Upper lobe of left lung (tissue), 6 donors: ENCODE data around the gene TBC1D5. TPM values are rescaled to one million over a fixed set of nuclear protein-coding genes. Genes with fewer than 3 reads are reported as not detected.

Experiments used
- ATAC-seq, 2 donors: fragments of 200-7000 bp; cut with Tn5 transposase; one replicate each; pipeline ENCODE4 v1.9.1; 2022; ENCODE audit warnings: mild to moderate bottlenecking in 2 of 2, moderate library complexity in 2 of 2; ENCODE audit not compliant: low FRiP score in 2 of 2
- DNase-seq, 2 donors: peaks; one replicate each; pipeline ENCODE4 v3.0.0-alpha.2; 2019 to 2020
- H3K27ac ChIP-seq, 4 donors: fragments of 200-600 bp; sonication (generic); one replicate each; pipeline ENCODE4 v1.5.1; 2016 to 2019
- H3K27me3 ChIP-seq, 4 donors: fragments of 200-600 bp; sonication (generic); one replicate each; pipeline ENCODE4 v1.5.1; 2017 to 2019
- H3K36me3 ChIP-seq, 4 donors: fragments of 200-600 bp; sonication (generic); one replicate each; pipeline ENCODE4 v1.5.1; 2016 to 2019
- H3K4me1 ChIP-seq, 4 donors: fragments of 200-600 bp; sonication (generic); one replicate each; pipeline ENCODE4 v1.5.1; 2018 to 2019
- H3K4me3 ChIP-seq, 4 donors: fragments of 200-600 bp; sonication (generic); one replicate each; pipeline ENCODE4 v1.5.1; 2017 to 2019; ENCODE audit warnings: mild to moderate bottlenecking in 2 of 4, moderate library complexity in 1 of 4
- H3K9me3 ChIP-seq, 4 donors: fragments of 200-600 bp; sonication (generic); one replicate each; pipeline ENCODE4 v1.5.1; 2018 to 2019
- EP300 ChIP-seq, 4 donors: sonication (generic); formaldehyde crosslinking; IDR thresholded peaks; one replicate each; pipeline ENCODE4 v1.5.1; 2017; ENCODE audit warnings: antibody characterized with exemption in 4 of 4, control low read depth in 2 of 4
- POLR2A ChIP-seq, 4 donors: fragments of 450-650 bp; IDR thresholded peaks; one replicate each; pipeline ENCODE4 v1.5.1; 2016 to 2017; ENCODE audit warnings: antibody characterized with exemption in 4 of 4, mild to moderate bottlenecking in 2 of 4
- POLR2AphosphoS5 ChIP-seq, 2 donors: sonication (generic); formaldehyde crosslinking; IDR thresholded peaks; one replicate each; pipeline ENCODE4 v1.5.1; 2017; ENCODE audit warnings: antibody characterized with exemption in 2 of 2
- WGBS, 2 donors: methylation state at CpG; one replicate each; pipeline ENCODE4 v1.1.5; 2017 to 2018; 5-methylcytosine and 5-hydroxymethylcytosine counted together
- total RNA-seq, 6 donors: library from RNA; depleted of rRNA in 4 of 6; stranded (reverse); fragments of >200 nt in 4 of 6; gene quantifications; one replicate each; pipeline versions ENCODE4 v1.1.0 to v1.2.1, GENCODE V29; 2016 to 2021
- TF ChIP-seq, protein P1 (sequence below), 6 experiments: fragments of 450-650 bp in 4 of 6; fragments of 200-600 bp in 2 of 6; sonication (generic) in 2 of 6; IDR thresholded peaks; one replicate each; pipeline ENCODE4 v1.5.1; 2016 to 2019; ENCODE audit warnings: antibody characterized with exemption in 6 of 6
- donor health status: DM: no; HTN: no; CAD: no; lungs with moderate emphysema.
- donor health status: DM: no; HTN: yes; CAD: no; lungs with severe emphysema.

The TBC1D5 gene
- total RNA-seq, 6 donors from 2014 or later, result 53.0 to 135 (median 63.3) TPM

DNA sequence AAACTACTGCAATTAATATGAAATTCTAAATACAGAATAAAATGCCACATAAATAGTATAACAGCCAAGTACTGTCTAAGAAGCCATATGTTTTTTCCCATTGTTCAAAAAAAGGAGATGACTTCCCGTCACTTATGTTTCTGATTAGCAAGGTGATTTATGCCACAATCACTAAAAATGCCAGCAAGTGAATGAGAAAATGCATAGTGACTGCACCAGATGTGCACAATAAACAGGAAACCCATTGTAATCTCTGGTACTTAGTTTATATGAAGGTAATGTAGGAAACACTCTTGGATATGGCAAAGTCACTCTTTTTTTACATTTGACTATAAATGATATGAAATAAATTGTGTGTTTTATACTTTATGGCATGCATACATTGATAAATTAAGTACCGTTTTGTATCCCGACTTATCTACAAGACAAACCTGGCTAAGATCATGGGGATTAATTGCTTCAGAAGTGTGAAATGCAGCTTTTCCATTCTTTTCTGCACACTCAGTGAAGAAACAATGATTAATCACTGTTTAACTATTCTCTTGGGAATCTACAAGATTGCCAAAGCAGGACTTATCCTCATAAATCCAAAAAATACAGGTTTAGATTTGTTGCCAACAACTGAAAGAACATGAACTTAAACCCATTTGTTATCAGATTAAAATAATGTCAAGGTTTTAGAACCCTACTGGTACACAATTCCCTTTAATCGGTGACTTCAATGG is 164.5 kb downstream of the TBC1D5 start:
- no peak for ATAC-seq
- 68 to 69% methylated on average over 4 of the region's 4 CpGs for WGBS, 2 donors
- no peak for TF ChIP-seq EP300 (IDR thresholded peaks at IDR 0.05)
- no peak for TF ChIP-seq POLR2A (IDR thresholded peaks at IDR 0.05)

GRCh38 chr3:17573396-17573795 is 169.0 kb downstream of the TBC1D5 start:
- no peaks in the 10 kb centered on the region for H3K27me3 ChIP-seq

More for the DNA sequence above, 164.5 kb downstream of the TBC1D5 start:
- H3K27me3 ChIP-seq, result no peaks in the 10 kb centered on the region
- DNase-seq, result no peak
- H3K4me1 ChIP-seq, result peaks cover 0 to 17% (median 6%) of the 10 kb centered on the region in 4 donors
- H3K9me3 ChIP-seq, result no peaks in the 10 kb centered on the region
- no peak overlapping the region for H3K4me3 ChIP-seq
- no peaks in the 10 kb centered on the region for H3K36me3 ChIP-seq
- H3K27ac ChIP-seq, result no peak overlapping the region

DNA sequence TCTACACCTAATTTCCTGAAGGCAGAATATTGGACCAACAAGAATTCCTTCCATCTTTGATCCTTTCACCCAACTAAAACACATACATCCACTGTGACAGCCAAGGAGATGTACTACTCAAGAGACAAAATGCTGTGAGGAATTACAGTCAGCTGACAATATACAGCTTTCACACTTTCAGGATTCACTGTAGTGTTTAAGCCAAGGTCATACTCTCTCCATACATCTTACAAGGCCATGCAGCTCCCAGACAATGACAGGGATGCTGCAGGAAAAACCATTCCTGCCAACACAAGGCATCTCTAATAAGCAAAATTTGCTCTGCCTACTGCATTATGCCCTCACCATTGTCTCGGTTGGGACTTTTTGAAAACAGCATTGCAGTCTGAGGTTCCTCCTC is 170.7 kb downstream of the TBC1D5 start:
- no peak for TF ChIP-seq EP300 (IDR thresholded peaks at IDR 0.05)
- TF ChIP-seq, protein P1, sequence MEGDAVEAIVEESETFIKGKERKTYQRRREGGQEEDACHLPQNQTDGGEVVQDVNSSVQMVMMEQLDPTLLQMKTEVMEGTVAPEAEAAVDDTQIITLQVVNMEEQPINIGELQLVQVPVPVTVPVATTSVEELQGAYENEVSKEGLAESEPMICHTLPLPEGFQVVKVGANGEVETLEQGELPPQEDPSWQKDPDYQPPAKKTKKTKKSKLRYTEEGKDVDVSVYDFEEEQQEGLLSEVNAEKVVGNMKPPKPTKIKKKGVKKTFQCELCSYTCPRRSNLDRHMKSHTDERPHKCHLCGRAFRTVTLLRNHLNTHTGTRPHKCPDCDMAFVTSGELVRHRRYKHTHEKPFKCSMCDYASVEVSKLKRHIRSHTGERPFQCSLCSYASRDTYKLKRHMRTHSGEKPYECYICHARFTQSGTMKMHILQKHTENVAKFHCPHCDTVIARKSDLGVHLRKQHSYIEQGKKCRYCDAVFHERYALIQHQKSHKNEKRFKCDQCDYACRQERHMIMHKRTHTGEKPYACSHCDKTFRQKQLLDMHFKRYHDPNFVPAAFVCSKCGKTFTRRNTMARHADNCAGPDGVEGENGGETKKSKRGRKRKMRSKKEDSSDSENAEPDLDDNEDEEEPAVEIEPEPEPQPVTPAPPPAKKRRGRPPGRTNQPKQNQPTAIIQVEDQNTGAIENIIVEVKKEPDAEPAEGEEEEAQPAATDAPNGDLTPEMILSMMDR (IDR thresholded peaks at IDR 0.05), result no peak
- no peak for TF ChIP-seq POLR2A (IDR thresholded peaks at IDR 0.05)
- no peak for TF ChIP-seq POLR2AphosphoS5 (IDR thresholded peaks at IDR 0.05)

More at GRCh38 chr3:17573396-17573795, 169.0 kb downstream of the TBC1D5 start:
- no peak for ATAC-seq
- 63 to 81% methylated on average over 1 of the region's 1 CpG for WGBS, 2 donors
- DNase-seq, result no peak
- Histone ChIP-seq H3K9me3 (no peaks in the 10 kb centered on the region), H3K4me1 (peaks cover 0 to 4% (median 0%) of the 10 kb centered on the region in 4 donors), H3K27ac (no peak overlapping the region), H3K36me3 (no peaks in the 10 kb centered on the region), H3K4me3 (no peak overlapping the region)
- TF ChIP-seq POLR2AphosphoS5 (IDR thresholded peaks at IDR 0.05) (no peak), POLR2A (IDR thresholded peaks at IDR 0.05) (no peak)
- TF ChIP-seq, protein P1 (IDR thresholded peaks at IDR 0.05), result no peak

GRCh38 chr3:17562845-17563244 is 179.6 kb downstream of the TBC1D5 start:
- ATAC-seq, result no peak
- no peak for TF ChIP-seq EP300 (IDR thresholded peaks at IDR 0.05)
- Histone ChIP-seq H3K36me3 (no peaks in the 10 kb centered on the region), H3K4me1 (no peaks in the 10 kb centered on the region), H3K4me3 (no peak overlapping the region), H3K27me3 (no peaks in the 10 kb centered on the region), H3K27ac (no peak overlapping the region), H3K9me3 (no peaks in the 10 kb centered on the region)
- 91 to 95% methylated on average over 3 of the region's 3 CpGs for WGBS, 2 donors
- no peak for DNase-seq

More for the DNA sequence above, 170.7 kb downstream of the TBC1D5 start:
- no peak for DNase-seq
- Histone ChIP-seq H3K4me1 (peaks cover 0 to 4% (median 0%) of the 10 kb centered on the region in 4 donors), H3K27ac (no peak overlapping the region), H3K27me3 (no peaks in the 10 kb centered on the region), H3K9me3 (no peaks in the 10 kb centered on the region), H3K36me3 (no peaks in the 10 kb centered on the region), H3K4me3 (no peak overlapping the region)
- WGBS, 2 donors, result 89 to 91% methylated on average over 1 of the region's 1 CpG
- no peak for ATAC-seq

DNA sequence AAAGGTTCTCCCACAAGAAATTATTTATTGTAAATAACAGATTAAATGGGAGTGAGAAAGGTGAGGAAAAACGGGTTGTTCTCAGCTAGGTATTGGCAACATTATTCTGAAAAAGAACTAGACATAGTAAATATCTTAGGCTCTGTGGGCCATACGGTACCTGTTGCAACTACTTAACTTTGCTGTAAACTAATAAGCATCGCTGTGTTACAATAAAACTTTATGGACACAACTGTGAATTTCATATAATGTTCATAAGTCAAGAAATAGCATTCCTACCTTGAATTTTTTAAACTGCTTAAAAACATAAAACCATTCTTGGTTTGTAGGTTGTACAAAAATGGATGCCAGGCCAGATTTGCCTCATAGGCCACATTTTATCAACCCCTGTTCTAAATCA is 183.9 kb downstream of the TBC1D5 start:
- Histone ChIP-seq H3K27me3 (no peaks in the 10 kb centered on the region), H3K27ac (no peak overlapping the region), H3K9me3 (no peaks in the 10 kb centered on the region), H3K4me1 (no peaks in the 10 kb centered on the region), H3K36me3 (no peaks in the 10 kb centered on the region), H3K4me3 (no peak overlapping the region)
- 90 to 99% methylated on average over 3 of the region's 3 CpGs for WGBS, 2 donors
- no peak for DNase-seq
- TF ChIP-seq EP300 (IDR thresholded peaks at IDR 0.05), result no peak
- TF ChIP-seq, protein P1 (IDR thresholded peaks at IDR 0.05), result no peak
- no peak for TF ChIP-seq POLR2AphosphoS5 (IDR thresholded peaks at IDR 0.05)
- TF ChIP-seq POLR2A (IDR thresholded peaks at IDR 0.05), result no peak
- ATAC-seq, result no peak
